Breast epithelium (tissue), 4 donors: ENCODE measurements around the gene PRPSAP2. TPM values are rescaled to one million over a fixed set of nuclear protein-coding genes. Genes with fewer than 3 reads are reported as not detected.
"Not testable (repeated sequence)": the region's sequence is repeated elsewhere in the genome, so short reads cannot be mapped to it uniquely, and the experiment has no call there.

Source experiments
- DNase-seq, 2 donors: peaks; one replicate each; pipeline ENCODE4 v3.0.0-alpha.2; 2019; ENCODE audit warnings: low spot score in 2 of 2
- H3K27ac ChIP-seq, 2 donors: fragments of 200-600 bp; sonication (generic) in 1 of 2; one replicate each; pipeline ENCODE4 v1.5.1; 2016 to 2019; ENCODE audit warnings: mild to moderate bottlenecking in 1 of 2
- H3K27me3 ChIP-seq, 2 donors: fragments of 200-600 bp; sonication (generic) in 1 of 2; one replicate each; pipeline versions ENCODE4 v1.5.1 to v1.6.0; 2017 to 2019; ENCODE audit warnings: control low read depth in 1 of 2, mild to moderate bottlenecking in 1 of 2
- H3K36me3 ChIP-seq: fragments of 200-600 bp; one replicate; pipeline ENCODE4 v1.5.1; 2019
- H3K4me1 ChIP-seq, 2 donors: fragments of 200-600 bp; sonication (generic); one replicate each; pipeline ENCODE4 v1.5.1; 2016 to 2019; ENCODE audit warnings: control low read depth in 1 of 2
- H3K4me3 ChIP-seq, 3 donors: fragments of 200-600 bp; sonication (generic); 1 replicate in 2 of 3; 2 replicates in 1 of 3; pipeline ENCODE4 v1.5.1; 2016 to 2019; ENCODE audit warnings: mild to moderate bottlenecking in 3 of 3, moderate library complexity in 2 of 3
- H3K9me3 ChIP-seq, 2 donors: fragments of 200-600 bp; sonication (generic) in 1 of 2; one replicate each; pipeline ENCODE4 v1.5.1; 2016 to 2019; ENCODE audit warnings: control low read depth in 1 of 2
- POLR2A ChIP-seq: fragments of 450-650 bp; IDR thresholded peaks from one replicate; pipeline ENCODE4 v1.6.1; 2016; ENCODE audit warnings: antibody characterized with exemption, mild to moderate bottlenecking, moderate library complexity
- POLR2AphosphoS5 ChIP-seq, 3 donors: sonication (generic); formaldehyde crosslinking; IDR thresholded peaks; one replicate each; pipeline ENCODE4 v1.6.1; 2017; ENCODE audit warnings: antibody characterized with exemption in 3 of 3
- intact Hi-C: fragments of 100-400 bp; cut with DNase I; formaldehyde crosslinking; loops from one replicate; pipeline ENCODE4 v1.15.1; 2023; ENCODE audit warnings: low total_unique reads
- total RNA-seq, 3 donors: library from RNA; depleted of rRNA; stranded (reverse); fragments of >200 nt; gene quantifications; one replicate each; pipeline ENCODE4 v1.1.0, GENCODE V29; 2016
- TF ChIP-seq, protein P1 (sequence below), 3 donors: fragments of 450-650 bp; IDR thresholded peaks; one replicate each; pipeline ENCODE4 v1.5.1; 2016 to 2017; ENCODE audit warnings: antibody characterized with exemption in 3 of 3, mild to moderate bottlenecking in 3 of 3, moderate library complexity in 3 of 3

Gene PRPSAP2
- total RNA-seq, 3 donors from 2014 or later = 16.0 to 41.3 (median 23.3) TPM

DNA sequence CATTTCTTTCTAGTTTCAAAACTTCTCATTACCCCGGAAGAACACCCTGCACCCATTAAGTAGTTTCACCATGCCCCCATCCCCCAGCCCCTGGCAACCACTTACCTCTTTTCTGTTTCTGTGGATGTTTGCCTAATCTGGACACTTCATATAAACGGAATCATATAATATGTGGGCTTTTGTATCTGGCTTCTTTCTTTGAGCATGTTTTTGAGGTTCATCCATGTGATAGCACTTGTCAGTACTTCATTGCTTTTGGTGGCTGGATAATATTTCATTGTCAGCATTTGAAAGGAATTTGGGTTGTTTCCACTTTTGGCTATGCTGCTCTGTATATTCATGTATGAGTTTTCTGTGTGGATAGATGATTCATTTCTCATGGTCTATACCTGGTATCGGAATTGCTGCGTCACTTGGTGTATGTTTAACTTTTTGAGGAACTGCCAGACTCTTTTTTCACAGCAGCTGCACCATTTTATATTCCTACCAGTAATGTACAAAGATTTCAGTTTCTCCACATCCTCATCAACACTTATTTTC lies 64.1 kb downstream of the PRPSAP2 start:
- no peaks in the 10 kb centered on the region for H3K36me3 ChIP-seq
- no peaks in the 10 kb centered on the region for H3K27me3 ChIP-seq
- DNase-seq = no peak
- no peaks in the 10 kb centered on the region for H3K4me1 ChIP-seq
- no peak overlapping the region for H3K27ac ChIP-seq
- no peaks in the 10 kb centered on the region for H3K9me3 ChIP-seq
- H3K4me3 ChIP-seq = no peak overlapping the region
- TF ChIP-seq POLR2A (no peak), POLR2AphosphoS5 (IDR thresholded peaks at IDR 0.05) (no peak)
- TF ChIP-seq, protein P1, sequence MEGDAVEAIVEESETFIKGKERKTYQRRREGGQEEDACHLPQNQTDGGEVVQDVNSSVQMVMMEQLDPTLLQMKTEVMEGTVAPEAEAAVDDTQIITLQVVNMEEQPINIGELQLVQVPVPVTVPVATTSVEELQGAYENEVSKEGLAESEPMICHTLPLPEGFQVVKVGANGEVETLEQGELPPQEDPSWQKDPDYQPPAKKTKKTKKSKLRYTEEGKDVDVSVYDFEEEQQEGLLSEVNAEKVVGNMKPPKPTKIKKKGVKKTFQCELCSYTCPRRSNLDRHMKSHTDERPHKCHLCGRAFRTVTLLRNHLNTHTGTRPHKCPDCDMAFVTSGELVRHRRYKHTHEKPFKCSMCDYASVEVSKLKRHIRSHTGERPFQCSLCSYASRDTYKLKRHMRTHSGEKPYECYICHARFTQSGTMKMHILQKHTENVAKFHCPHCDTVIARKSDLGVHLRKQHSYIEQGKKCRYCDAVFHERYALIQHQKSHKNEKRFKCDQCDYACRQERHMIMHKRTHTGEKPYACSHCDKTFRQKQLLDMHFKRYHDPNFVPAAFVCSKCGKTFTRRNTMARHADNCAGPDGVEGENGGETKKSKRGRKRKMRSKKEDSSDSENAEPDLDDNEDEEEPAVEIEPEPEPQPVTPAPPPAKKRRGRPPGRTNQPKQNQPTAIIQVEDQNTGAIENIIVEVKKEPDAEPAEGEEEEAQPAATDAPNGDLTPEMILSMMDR (IDR thresholded peaks at IDR 0.05) = no peak
- intact Hi-C loops = no loop called here

DNA sequence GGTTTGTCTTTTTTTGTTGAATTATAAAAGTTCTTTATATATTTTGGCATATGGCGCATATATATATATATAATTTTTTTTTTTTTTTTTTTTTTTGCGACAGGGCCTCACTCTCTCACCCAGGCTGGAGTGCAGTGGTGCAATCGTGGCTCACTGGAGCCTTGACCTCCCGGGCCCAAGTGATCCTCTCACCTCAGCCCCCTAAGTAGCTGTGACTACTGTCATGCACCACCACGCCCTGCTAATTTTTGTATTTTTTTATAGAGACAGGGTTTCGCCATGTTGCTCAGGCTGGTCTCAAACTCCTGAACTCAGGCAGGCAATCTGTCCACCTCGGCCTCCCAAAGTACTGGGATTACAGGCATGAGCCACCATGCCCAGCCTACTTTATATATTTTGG lies 64.7 kb downstream of the PRPSAP2 start:
- H3K9me3 ChIP-seq, intact Hi-C loops, H3K4me3 ChIP-seq, H3K36me3 ChIP-seq, DNase-seq, H3K27me3 ChIP-seq, H3K4me1 ChIP-seq, H3K27ac ChIP-seq: not testable (repeated sequence)

- Histone ChIP-seq H3K4me1 (no peaks in the 10 kb centered on the region), H3K27ac (no peak overlapping the region), H3K27me3 (no peaks in the 10 kb centered on the region), H3K36me3 (peaks cover 4% of the 10 kb centered on the region), H3K9me3 (no peaks in the 10 kb centered on the region), H3K4me3 (no peak overlapping the region)
- DNase-seq = no peak
- intact Hi-C loops = no loop called here
- TF ChIP-seq POLR2AphosphoS5 (IDR thresholded peaks at IDR 0.05) (no peak), POLR2A (no peak)
- TF ChIP-seq, protein P1 (IDR thresholded peaks at IDR 0.05) = no peak
Measured at GRCh38 chr17:18925187-18925586, 67.3 kb downstream of the PRPSAP2 start.

DNA sequence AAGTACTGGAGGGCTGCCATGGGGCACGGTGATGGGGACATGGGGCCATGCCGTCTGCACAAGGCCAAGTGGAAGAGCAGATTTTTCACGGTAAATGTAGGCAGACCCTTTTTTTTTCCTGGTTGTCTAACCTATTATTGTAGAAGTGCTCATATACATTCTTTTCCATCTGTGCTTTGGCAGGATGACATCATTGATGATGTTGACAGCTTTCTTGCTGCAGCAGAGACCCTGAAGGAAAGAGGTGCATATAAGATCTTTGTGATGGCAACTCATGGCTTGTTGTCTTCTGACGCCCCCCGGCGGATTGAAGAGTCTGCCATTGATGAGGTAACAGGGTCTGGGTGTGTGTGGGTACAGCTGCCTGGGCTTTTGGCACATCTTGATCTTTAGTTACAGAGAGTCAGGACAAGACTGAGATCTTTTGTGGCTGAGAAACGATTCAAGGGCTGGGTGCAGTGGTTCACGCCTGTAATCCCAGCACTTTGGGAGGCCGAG lies 70.7 kb downstream of the PRPSAP2 start:
- Histone ChIP-seq H3K4me3 (no peak overlapping the region), H3K4me1 (no peaks in the 10 kb centered on the region), H3K27me3 (no peaks in the 10 kb centered on the region), H3K27ac (no peak overlapping the region), H3K9me3 (no peaks in the 10 kb centered on the region), H3K36me3 (peaks cover 4% of the 10 kb centered on the region)
- DNase-seq = no peak
- intact Hi-C loops = no loop called here
- TF ChIP-seq, protein P1 (IDR thresholded peaks at IDR 0.05) = no peak
- TF ChIP-seq POLR2AphosphoS5 (IDR thresholded peaks at IDR 0.05) (no peak), POLR2A (no peak)

DNA sequence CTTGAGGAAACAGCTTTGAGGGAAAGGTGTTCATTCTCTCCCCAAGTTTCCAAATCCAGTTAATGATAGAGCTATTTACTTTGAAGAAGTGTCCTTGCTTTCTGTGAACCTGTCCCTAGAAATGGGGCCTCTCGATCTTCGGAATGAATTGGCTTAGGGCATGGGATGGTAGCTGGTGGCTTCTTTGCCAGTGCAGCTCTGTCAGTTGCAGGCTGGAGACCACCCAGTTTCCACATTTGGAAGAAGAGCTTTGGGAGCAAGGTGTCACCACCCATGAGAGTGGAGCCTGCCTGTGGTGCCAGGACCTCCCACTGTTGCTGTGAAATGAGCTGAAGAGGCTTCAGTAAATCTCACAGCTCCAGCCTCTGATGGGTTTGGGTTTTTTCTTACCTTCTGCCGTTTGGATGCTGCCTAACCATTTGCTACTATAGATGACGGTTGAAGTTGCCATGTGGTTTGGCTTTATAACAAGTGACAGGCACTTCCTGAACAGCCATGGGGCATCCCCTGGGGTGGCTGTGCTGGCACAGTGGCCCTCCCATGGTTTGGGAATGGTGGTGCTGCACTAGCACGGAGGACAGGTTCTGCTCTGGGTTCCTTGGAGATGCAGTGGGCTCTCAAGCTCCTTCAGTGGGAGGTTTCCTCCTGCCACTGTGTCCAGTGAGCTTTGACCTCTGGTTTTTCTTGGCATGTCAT lies 74.6 kb downstream of the PRPSAP2 start:
- H3K27me3 ChIP-seq = no peaks in the 10 kb centered on the region
- TF ChIP-seq, protein P1 (IDR thresholded peaks at IDR 0.05) = no peak
- TF ChIP-seq POLR2A = no peak
- no peak for TF ChIP-seq POLR2AphosphoS5 (IDR thresholded peaks at IDR 0.05)
- intact Hi-C loops = no loop called here
- no peaks in the 10 kb centered on the region for H3K4me1 ChIP-seq
- no peak for DNase-seq
- no peak overlapping the region for H3K4me3 ChIP-seq
- no peaks in the 10 kb centered on the region for H3K9me3 ChIP-seq
- H3K36me3 ChIP-seq = peaks cover 4% of the 10 kb centered on the region
- H3K27ac ChIP-seq = no peak overlapping the region
